ENCODE data around the gene KCNAB1.

GRCh38 chr3:156188757-156189156 lies 68.4 kb downstream of the KCNAB1 start:
- no peak for TF ChIP-seq POLR2A (IDR thresholded peaks at IDR 0.05)
- TF ChIP-seq, protein P1, sequence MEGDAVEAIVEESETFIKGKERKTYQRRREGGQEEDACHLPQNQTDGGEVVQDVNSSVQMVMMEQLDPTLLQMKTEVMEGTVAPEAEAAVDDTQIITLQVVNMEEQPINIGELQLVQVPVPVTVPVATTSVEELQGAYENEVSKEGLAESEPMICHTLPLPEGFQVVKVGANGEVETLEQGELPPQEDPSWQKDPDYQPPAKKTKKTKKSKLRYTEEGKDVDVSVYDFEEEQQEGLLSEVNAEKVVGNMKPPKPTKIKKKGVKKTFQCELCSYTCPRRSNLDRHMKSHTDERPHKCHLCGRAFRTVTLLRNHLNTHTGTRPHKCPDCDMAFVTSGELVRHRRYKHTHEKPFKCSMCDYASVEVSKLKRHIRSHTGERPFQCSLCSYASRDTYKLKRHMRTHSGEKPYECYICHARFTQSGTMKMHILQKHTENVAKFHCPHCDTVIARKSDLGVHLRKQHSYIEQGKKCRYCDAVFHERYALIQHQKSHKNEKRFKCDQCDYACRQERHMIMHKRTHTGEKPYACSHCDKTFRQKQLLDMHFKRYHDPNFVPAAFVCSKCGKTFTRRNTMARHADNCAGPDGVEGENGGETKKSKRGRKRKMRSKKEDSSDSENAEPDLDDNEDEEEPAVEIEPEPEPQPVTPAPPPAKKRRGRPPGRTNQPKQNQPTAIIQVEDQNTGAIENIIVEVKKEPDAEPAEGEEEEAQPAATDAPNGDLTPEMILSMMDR (IDR thresholded peaks at IDR 0.05), result no peak
